ENCODE results near the gene SLC9B2.

DNA sequence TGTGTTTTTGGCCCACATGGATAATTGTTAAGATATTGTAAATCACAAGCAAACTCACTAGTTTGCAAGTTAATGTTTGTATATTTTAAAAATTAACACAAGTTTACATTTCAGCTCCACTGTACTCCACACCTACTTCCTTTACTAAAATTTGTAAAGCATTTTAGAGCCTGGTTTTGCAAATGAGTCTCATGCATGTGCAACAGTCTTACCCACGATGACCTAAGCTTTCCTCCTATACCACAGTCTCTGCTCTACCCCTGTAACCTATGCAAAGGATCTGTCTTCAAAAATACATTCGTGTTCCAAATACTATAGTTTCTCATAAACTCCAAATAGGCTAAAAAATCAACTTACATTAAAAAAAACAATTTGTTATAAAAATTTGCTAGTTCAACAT is 12.9 kb upstream of the SLC9B2 start:
- TF ChIP-seq POLR2A (IDR thresholded peaks at IDR 0.05; ENCODE audit: low read depth, low read length): no peak
- TF ChIP-seq POLR2AphosphoS5 (IDR thresholded peaks at IDR 0.05; ENCODE audit: low read depth, low read length): no peak

Data from GM12892 (cell line).